Central memory CD4-positive, alpha-beta T cell (primary cell): Measurements from ENCODE around the gene PCGF1.
A peak's percentile ranks its signal among the peaks of the same experiment; 100 is the strongest.

Experiments used
- DNase-seq: peaks from one replicate; pipeline ENCODE4 v3.0.0; 2022

Gene PCGF1

GRCh38 chr2:74536166-74536950 lies 28.9 kb upstream of the PCGF1 start:
- no peak for DNase-seq

- DNase-seq: no peak
These were observed 28.0 kb upstream of the PCGF1 start for GRCh38 chr2:74535440-74535965.

GRCh38 chr2:74534411-74534810 lies 26.9 kb upstream of the PCGF1 start:
- no peak for DNase-seq

- DNase-seq: no peak
These were observed 26.0 kb upstream of the PCGF1 start for GRCh38 chr2:74533464-74533863.

GRCh38 chr2:74532222-74532621 lies 24.7 kb upstream of the PCGF1 start:
- DNase-seq: peak; percentile 30

- no peak for DNase-seq
These were observed 24.2 kb upstream of the PCGF1 start for GRCh38 chr2:74531666-74532065.

GRCh38 chr2:74530239-74531187 lies 23.0 kb upstream of the PCGF1 start:
- DNase-seq: peak; percentile 45

- peak; percentile 86 for DNase-seq
These were observed 22.1 kb upstream of the PCGF1 start, which contains the start of the genes AUP1 and HTRA2 for GRCh38 chr2:74529357-74530238. TSS of gene AUP1 (minus strand) at chr2:74529706. CDS start at chr2:74529629, 77 bp downstream. TSS of gene HTRA2 (plus strand) at chr2:74529933. CDS start at chr2:74530007, 74 bp downstream.

GRCh38 chr2:74528600-74529356 lies 21.3 kb upstream of the PCGF1 start:
- DNase-seq: peak; percentile 24

- no peak for DNase-seq
These were observed 20.2 kb upstream of the PCGF1 start for GRCh38 chr2:74527741-74528140.

- no peak for DNase-seq
These were observed 19.2 kb upstream of the PCGF1 start for GRCh38 chr2:74526649-74527230.

GRCh38 chr2:74525717-74526648 lies 18.5 kb upstream of the PCGF1 start, which contains the start of gene DQX1:
TSS of gene DQX1 (minus strand) at chr2:74526231. CDS start at chr2:74525729, 502 bp downstream.
- no peak for DNase-seq

- no peak for DNase-seq
These were observed 17.6 kb upstream of the PCGF1 start for GRCh38 chr2:74524955-74525716.

- no peak for DNase-seq
These were observed 16.5 kb upstream of the PCGF1 start for GRCh38 chr2:74524005-74524404.

- DNase-seq: no peak
These were observed 15.0 kb upstream of the PCGF1 start for GRCh38 chr2:74522516-74522915.

GRCh38 chr2:74516650-74517049 lies 9.2 kb upstream of the PCGF1 start:
- DNase-seq: no peak

GRCh38 chr2:74515981-74516633 lies 8.6 kb upstream of the PCGF1 start:
- peak; percentile 66 for DNase-seq

GRCh38 chr2:74515271-74515980 lies 7.9 kb upstream of the PCGF1 start:
- DNase-seq: no peak
